Osteocyte (in vitro differentiated cells): ENCODE results near the gene KANK3. TPM values are rescaled to one million over a fixed set of nuclear protein-coding genes. Genes with fewer than 3 reads are reported as not detected.

Experiments
- DNase-seq: peaks from one replicate; pipeline ENCODE4 v3.0.0; 2021; ENCODE audit warnings: mixed read lengths; ENCODE audit not compliant: unreplicated experiment; ENCODE audit errors: extremely low spot score
- H3K27ac Mint-ChIP-seq: one replicate; pipeline ENCODE4 v1.8.0; 2021; ENCODE audit warnings: mild to moderate bottlenecking, mixed read lengths; ENCODE audit not compliant: unreplicated experiment
- H3K27me3 Mint-ChIP-seq: one replicate; pipeline ENCODE4 v1.8.0; 2021; ENCODE audit warnings: mixed read lengths; ENCODE audit not compliant: unreplicated experiment
- H3K36me3 Mint-ChIP-seq: one replicate; pipeline ENCODE4 v1.8.0; 2021; ENCODE audit warnings: mixed read lengths; ENCODE audit not compliant: unreplicated experiment
- H3K4me1 Mint-ChIP-seq: one replicate; pipeline ENCODE4 v1.8.0; 2021; ENCODE audit warnings: mixed read lengths; ENCODE audit not compliant: unreplicated experiment
- H3K4me3 Mint-ChIP-seq: one replicate; pipeline ENCODE4 v1.8.0; 2021; ENCODE audit warnings: mild to moderate bottlenecking, moderate library complexity, mixed read lengths; ENCODE audit not compliant: unreplicated experiment
- H3K9me3 Mint-ChIP-seq: one replicate; pipeline ENCODE4 v1.8.0; 2021; ENCODE audit warnings: mixed read lengths; ENCODE audit not compliant: unreplicated experiment
- total RNA-seq: library from RNA; stranded (reverse); gene quantifications from 2 replicates; pipeline ENCODE4 v1.2.1, GENCODE V29; 2021
- TF ChIP-seq, protein P1 (sequence below): fragments of 200-600 bp; sonication (generic); IDR thresholded peaks from 2 replicates; pipeline ENCODE4 v1.5.0; 2021; ENCODE audit warnings: antibody characterized with exemption, mild to moderate bottlenecking, moderate library complexity

The KANK3 gene
- total RNA-seq, 1 donor from 2014 or later, result 0.30 TPM

DNA sequence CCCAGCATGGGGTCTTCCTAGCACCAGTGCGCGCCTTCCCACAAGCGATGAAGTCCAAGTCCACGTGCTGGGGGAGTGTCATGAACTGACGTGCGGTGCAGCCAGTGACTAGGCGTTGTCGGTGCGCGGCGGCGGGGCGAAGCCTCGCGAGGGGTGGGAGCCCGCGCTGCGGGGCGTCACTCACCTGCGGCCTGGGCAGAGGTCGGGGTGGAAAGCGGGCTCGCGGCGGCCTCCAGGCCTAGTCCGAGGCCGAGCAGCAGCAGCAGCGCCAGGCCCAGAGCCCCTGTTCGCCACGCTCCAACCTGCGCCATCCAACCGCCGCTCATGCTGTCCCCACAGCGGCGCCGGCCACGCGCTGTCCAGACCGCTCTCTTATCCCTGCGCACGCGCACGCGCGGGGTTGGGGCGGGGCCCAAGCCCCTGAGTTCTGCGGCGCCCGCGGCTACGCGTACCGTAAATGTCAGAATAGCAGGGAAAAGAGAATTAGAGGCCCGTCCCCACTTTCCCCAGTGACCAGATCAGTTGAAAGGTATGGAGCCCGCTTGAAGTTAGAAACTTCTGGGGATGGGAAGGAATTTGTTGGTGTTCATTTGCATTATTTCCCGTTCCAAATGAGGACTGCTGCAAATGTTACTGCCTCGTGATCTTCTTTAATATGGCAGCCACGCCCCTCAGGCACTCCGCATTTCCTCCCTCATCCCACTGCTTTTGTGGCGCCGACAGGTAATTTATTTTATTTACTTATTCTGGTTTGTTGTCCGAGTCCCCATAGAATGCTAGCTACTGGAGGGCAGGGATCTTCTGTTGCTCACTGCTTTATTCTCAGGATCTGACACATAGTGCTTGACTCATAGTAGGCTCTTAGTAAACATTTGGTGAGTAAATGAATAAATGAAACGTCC, 34.8 kb downstream of the KANK3 start, which contains the start of gene CD320:
TSS of gene CD320 (minus strand) at position 394 of the 902 bp plus-strand sequence. CDS start at position 326, 68 bp downstream.
- Mint-ChIP-seq H3K4me1 (peaks cover 31% of the 10 kb centered on the region), H3K9me3 (no peaks in the 10 kb centered on the region), H3K27ac (peak within 1 kb of the TSS; percentile 68), H3K36me3 (peaks cover 5% of the 10 kb centered on the region), H3K27me3 (no peaks in the 10 kb centered on the region), H3K4me3 (peak within 1 kb of the TSS; percentile 78)
- DNase-seq, result peak; percentile 96
- TF ChIP-seq, protein P1, sequence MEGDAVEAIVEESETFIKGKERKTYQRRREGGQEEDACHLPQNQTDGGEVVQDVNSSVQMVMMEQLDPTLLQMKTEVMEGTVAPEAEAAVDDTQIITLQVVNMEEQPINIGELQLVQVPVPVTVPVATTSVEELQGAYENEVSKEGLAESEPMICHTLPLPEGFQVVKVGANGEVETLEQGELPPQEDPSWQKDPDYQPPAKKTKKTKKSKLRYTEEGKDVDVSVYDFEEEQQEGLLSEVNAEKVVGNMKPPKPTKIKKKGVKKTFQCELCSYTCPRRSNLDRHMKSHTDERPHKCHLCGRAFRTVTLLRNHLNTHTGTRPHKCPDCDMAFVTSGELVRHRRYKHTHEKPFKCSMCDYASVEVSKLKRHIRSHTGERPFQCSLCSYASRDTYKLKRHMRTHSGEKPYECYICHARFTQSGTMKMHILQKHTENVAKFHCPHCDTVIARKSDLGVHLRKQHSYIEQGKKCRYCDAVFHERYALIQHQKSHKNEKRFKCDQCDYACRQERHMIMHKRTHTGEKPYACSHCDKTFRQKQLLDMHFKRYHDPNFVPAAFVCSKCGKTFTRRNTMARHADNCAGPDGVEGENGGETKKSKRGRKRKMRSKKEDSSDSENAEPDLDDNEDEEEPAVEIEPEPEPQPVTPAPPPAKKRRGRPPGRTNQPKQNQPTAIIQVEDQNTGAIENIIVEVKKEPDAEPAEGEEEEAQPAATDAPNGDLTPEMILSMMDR, result no peak

DNA sequence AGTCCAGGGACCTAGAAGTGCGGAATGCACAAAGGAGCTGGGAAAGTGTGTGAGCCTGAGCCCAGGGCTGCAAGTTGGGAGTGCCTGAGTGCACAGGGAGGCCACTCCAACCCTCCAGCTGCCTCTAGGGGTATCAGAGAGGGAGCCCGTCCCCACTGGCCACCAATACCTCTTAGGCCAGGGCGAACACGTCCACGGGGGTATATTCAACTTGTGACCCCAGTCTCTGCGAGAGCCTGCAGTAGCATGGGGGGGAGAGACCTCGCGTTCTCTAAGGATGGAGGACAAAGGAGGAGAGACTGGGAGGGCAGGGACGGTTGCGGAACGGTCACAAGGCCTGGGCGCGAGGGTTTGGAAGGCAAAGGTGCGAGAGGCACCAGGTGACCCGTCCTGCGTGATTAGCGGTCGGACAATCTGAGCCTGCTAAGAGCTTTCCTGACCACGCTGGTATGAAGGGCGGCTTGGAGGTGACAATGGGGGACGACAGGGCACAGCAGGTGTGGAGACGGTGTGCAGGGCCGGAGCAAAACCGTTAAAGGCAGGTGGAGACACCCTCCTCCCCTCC, 35.6 kb downstream of the KANK3 start:
- H3K4me1 Mint-ChIP-seq, result peaks cover 31% of the 10 kb centered on the region
- TF ChIP-seq, protein P1, result no peak
- peak; percentile 75 for DNase-seq
- peak overlapping the region; percentile 68 for H3K27ac Mint-ChIP-seq
- no peaks in the 10 kb centered on the region for H3K27me3 Mint-ChIP-seq
- H3K9me3 Mint-ChIP-seq, result no peaks in the 10 kb centered on the region
- peaks cover 5% of the 10 kb centered on the region for H3K36me3 Mint-ChIP-seq
- H3K4me3 Mint-ChIP-seq, result peak overlapping the region; percentile 78

DNA sequence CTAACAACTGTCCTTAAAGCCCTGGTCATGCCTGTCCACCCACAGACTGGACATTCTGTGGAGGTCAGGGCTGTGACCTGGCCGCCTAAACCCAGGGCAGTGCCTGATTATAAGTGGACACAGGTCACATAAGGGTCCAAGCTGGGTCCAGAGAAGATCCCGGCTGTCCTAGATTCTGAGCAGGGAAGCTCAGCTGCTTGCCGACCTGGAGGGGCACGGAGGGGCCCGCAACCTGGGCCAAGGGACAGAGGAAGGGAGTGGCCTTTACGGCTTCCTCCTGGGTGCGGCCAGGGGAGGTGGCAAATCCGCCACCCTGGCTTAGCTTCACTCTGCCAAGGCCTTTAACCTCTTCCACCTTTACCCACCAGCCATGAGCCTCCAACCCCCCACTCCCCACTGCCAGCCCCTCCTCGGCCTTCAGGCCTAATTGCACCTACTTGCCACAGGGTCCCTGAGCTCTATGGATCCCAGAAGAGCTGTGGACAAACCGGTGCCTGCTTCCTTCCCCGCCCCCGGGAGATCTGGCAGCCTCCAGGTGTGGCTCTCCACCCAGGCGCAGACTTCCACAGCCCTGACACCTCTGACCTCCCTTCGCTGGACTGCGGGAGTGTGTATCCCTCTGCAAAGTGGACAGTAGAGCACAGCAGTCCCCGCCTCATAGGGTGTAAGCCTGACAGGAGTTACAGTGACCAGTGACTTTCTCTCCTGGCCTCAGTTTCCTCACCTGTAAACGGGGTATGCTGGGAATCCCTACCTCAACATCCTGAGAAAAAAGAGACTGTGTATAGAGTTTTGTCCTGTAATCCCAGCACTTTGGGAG, 36.6 kb downstream of the KANK3 start:
- H3K4me1 Mint-ChIP-seq, result peaks cover 26% of the 10 kb centered on the region
- peak overlapping the region; percentile 3 for H3K27ac Mint-ChIP-seq
- TF ChIP-seq, protein P1, result no peak
- peaks cover 5% of the 10 kb centered on the region for H3K36me3 Mint-ChIP-seq
- H3K27me3 Mint-ChIP-seq, result no peaks in the 10 kb centered on the region
- no peaks in the 10 kb centered on the region for H3K9me3 Mint-ChIP-seq
- DNase-seq, result peak; percentile 73
- peak overlapping the region; percentile 78 for H3K4me3 Mint-ChIP-seq

DNA sequence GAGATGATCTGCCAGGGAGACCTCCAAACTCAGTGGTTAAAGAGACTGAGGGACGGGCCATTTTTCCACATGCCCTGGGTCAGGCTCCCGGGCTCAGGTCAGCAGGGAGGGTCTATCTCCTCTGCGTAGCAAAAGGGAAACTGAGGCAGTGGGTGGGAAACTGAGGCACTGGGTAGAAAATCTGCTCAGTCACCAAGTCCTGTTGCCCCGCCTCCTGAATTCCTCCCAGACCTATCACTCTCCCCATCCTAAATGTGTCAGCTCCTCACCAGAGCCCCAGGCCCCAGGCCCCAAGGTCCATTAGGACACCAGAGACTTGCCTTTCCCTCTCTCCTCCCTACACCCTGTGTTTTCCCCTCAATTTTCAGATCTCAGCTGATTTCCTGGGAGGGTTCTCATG, 37.3 kb downstream of the KANK3 start:
- TF ChIP-seq, protein P1, result no peak
- Mint-ChIP-seq H3K36me3 (peaks cover 2% of the 10 kb centered on the region), H3K27ac (peak overlapping the region; percentile 3), H3K9me3 (no peaks in the 10 kb centered on the region), H3K4me3 (no peak overlapping the region), H3K27me3 (no peaks in the 10 kb centered on the region), H3K4me1 (peaks cover 26% of the 10 kb centered on the region)
- DNase-seq, result peak; percentile 68
